GM20431 (cell line): ENCODE results near the gene HYDIN.
"Not testable (repeated sequence)": the region's sequence is repeated elsewhere in the genome, so short reads cannot be mapped to it uniquely, and the experiment has no call there.

Experiments used
- in situ Hi-C: fragments of 300-500 bp; cut with MseI, MboI; formaldehyde crosslinking; loops from one replicate; pipeline ENCODE4 v1.15.0; 2020; ENCODE audit warnings: low sequenced_read_pairs; ENCODE audit not compliant: unreplicated experiment

The HYDIN gene

GRCh38 chr16:71151654-71152053, 78.9 kb downstream of the HYDIN start:
- in situ Hi-C loops = not testable (repeated sequence)

- in situ Hi-C loops = not testable (repeated sequence)
These were observed 87.3 kb downstream of the HYDIN start for GRCh38 chr16:71143246-71143645.

GRCh38 chr16:71110565-71110964, 120.0 kb downstream of the HYDIN start:
- in situ Hi-C loops = not testable (repeated sequence)

GRCh38 chr16:71109656-71110208, 120.8 kb downstream of the HYDIN start:
- in situ Hi-C loops = not testable (repeated sequence)

- in situ Hi-C loops = not testable (repeated sequence)
These were observed 124.6 kb downstream of the HYDIN start for GRCh38 chr16:71105881-71106280.

GRCh38 chr16:71083573-71083972, 146.9 kb downstream of the HYDIN start:
- in situ Hi-C loops = not testable (repeated sequence)

- in situ Hi-C loops = not testable (repeated sequence)
These were observed 149.7 kb downstream of the HYDIN start for GRCh38 chr16:71080777-71081176.

- in situ Hi-C loops = not testable (repeated sequence)
These were observed 150.3 kb downstream of the HYDIN start for GRCh38 chr16:71080262-71080661.

- in situ Hi-C loops = not testable (repeated sequence)
These were observed 159.9 kb downstream of the HYDIN start for GRCh38 chr16:71070651-71071050.

GRCh38 chr16:71069842-71070241, 160.7 kb downstream of the HYDIN start:
- in situ Hi-C loops = not testable (repeated sequence)

- in situ Hi-C loops = not testable (repeated sequence)
These were observed 176.5 kb downstream of the HYDIN start for GRCh38 chr16:71053897-71054609.

- in situ Hi-C loops = not testable (repeated sequence)
These were observed 180.2 kb downstream of the HYDIN start for GRCh38 chr16:71050307-71050706.

GRCh38 chr16:71039368-71040111, 191.0 kb downstream of the HYDIN start:
- in situ Hi-C loops = not testable (repeated sequence)

- in situ Hi-C loops = not testable (repeated sequence)
These were observed 192.1 kb downstream of the HYDIN start for GRCh38 chr16:71038421-71038820.

GRCh38 chr16:71037987-71038386, 192.5 kb downstream of the HYDIN start:
- in situ Hi-C loops = not testable (repeated sequence)

- in situ Hi-C loops = not testable (repeated sequence)
These were observed 202.3 kb downstream of the HYDIN start for GRCh38 chr16:71028032-71028727.

- in situ Hi-C loops = not testable (repeated sequence)
These were observed 203.0 kb downstream of the HYDIN start for GRCh38 chr16:71027511-71027910.

GRCh38 chr16:71023851-71024439, 206.6 kb downstream of the HYDIN start:
- in situ Hi-C loops = not testable (repeated sequence)

- in situ Hi-C loops = not testable (repeated sequence)
These were observed 208.5 kb downstream of the HYDIN start for GRCh38 chr16:71021961-71022537.
